ENCODE results near the gene RAP1GAP. TPM values are rescaled to one million over a fixed set of nuclear protein-coding genes. Genes with fewer than 3 reads are reported as not detected.
A peak's percentile ranks its signal among the peaks of the same experiment; 100 is the strongest.

The RAP1GAP gene
- total RNA-seq, 1 donor from 2014 or later, result 1.1 TPM

DNA sequence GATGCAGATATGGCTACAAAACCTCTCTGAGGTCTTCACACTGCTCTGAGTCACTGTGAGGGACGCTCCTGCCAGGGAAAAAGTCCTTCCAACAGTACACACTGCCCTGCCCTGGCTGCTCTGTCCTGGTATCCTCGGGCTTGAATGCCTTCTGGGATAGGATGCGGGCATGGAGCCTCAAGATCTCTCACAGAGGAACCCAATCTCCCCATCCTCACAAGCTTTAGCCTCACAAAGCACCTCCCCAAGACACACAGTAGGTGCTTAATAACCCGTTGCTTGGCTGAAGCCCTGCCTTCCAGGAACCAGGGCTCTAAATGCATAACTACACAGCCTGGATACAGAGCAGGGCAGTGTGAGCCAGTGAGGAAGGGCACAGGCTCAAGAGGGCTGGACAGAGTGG, 9.2 kb downstream of the RAP1GAP start:
- no peak for DNase-seq (ENCODE audit: low read depth)
- no peak overlapping the region for H3K4me3 ChIP-seq (ENCODE audit: low read depth, low read length)
- no peaks in the 10 kb centered on the region for H3K36me3 ChIP-seq (ENCODE audit: control insufficient read depth, insufficient read depth, low read length)
- peaks cover 7% of the 10 kb centered on the region for H3K27me3 ChIP-seq (ENCODE audit: control insufficient read depth, insufficient read depth, low read length)
- no peak for FAIRE-seq
- TF ChIP-seq, protein P1, sequence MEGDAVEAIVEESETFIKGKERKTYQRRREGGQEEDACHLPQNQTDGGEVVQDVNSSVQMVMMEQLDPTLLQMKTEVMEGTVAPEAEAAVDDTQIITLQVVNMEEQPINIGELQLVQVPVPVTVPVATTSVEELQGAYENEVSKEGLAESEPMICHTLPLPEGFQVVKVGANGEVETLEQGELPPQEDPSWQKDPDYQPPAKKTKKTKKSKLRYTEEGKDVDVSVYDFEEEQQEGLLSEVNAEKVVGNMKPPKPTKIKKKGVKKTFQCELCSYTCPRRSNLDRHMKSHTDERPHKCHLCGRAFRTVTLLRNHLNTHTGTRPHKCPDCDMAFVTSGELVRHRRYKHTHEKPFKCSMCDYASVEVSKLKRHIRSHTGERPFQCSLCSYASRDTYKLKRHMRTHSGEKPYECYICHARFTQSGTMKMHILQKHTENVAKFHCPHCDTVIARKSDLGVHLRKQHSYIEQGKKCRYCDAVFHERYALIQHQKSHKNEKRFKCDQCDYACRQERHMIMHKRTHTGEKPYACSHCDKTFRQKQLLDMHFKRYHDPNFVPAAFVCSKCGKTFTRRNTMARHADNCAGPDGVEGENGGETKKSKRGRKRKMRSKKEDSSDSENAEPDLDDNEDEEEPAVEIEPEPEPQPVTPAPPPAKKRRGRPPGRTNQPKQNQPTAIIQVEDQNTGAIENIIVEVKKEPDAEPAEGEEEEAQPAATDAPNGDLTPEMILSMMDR (IDR thresholded peaks at IDR 0.05; ENCODE audit: insufficient read depth, low read length, severe bottlenecking), result no peak

DNA sequence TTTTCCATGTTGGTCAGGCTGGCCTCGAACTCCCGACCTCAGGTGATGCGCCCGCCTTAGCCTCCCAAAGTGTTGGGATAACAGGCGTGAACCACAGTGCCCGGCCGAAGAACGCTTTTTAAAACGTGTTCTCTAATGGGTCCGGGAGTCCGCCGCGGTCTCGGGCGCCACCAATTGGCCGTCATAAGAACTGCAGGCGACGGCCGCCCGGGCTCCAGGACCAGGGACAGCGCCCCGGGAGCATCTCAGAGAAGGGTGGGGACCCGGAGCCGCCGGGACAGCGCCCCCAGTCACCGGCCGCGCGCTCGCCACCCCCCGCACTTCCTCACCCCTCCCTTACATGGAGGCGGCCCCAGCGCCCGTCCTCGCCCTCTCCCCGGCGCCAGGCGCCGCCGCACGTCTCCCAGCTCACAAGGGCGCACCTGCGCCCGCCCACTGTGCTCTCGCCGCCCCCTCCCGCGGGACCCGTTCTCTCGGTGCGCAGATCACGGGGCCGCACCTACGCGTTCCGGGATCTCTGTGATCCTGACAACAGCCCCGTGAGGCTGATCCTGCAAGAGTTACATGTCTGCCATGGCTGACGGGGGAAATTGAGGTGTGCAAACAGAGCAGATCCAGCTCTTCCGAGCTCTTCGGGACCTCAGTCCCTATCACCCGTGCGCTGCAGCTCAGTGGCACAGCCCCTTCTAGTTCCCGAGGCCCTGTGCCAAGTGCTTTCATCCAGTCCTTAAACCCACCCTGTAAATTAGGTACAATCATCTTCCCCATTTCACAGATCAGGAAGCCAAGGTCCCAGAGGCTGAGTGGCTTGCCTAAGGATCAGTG, 9.8 kb downstream of the RAP1GAP start:
- H3K4me3 ChIP-seq (ENCODE audit: low read depth, low read length), result no peak overlapping the region
- no peak for FAIRE-seq
- TF ChIP-seq, protein P1 (IDR thresholded peaks at IDR 0.05; ENCODE audit: insufficient read depth, low read length, severe bottlenecking), result peak; percentile 88
- no peaks in the 10 kb centered on the region for H3K36me3 ChIP-seq (ENCODE audit: control insufficient read depth, insufficient read depth, low read length)
- peak; percentile 21 for DNase-seq (ENCODE audit: low read depth)
- peaks cover 7% of the 10 kb centered on the region for H3K27me3 ChIP-seq (ENCODE audit: control insufficient read depth, insufficient read depth, low read length)

DNA sequence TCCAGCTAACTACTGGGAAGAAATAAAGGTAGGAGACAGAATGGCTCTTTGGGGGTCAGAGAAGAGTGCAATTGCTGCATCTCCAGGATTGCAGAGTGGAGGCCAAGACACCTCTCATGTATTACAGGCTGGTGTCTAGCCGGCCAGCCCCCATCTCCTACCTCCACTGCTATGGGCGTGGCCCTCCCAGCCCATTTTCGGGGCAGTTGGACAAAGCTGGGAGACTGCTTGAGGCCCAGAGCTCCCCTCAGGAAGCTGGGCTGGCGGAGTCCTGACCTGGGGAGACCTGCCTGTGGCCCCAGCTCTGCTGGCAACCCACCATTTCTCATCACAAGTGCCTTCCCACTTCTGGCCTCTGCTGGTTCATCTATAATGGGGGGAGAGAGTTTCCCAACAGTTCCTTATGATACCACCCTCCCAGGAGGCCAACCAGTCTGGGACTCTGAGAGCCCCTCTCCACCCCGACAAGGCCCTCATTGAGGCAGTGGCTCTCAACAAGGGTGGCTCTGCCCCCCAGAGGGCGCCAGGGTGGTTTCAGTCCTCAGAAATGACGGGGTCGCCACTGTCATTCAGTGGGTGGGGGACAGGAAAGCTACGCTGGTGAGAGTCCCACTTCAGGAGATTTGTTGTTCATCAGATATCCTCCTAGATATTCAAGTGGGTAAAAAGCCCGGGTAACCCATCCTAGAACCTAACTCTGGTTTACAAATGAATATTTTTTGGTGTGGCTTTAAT, 11.5 kb downstream of the RAP1GAP start:
- H3K4me3 ChIP-seq (ENCODE audit: low read depth, low read length), result no peak overlapping the region
- FAIRE-seq, result no peak

DNA sequence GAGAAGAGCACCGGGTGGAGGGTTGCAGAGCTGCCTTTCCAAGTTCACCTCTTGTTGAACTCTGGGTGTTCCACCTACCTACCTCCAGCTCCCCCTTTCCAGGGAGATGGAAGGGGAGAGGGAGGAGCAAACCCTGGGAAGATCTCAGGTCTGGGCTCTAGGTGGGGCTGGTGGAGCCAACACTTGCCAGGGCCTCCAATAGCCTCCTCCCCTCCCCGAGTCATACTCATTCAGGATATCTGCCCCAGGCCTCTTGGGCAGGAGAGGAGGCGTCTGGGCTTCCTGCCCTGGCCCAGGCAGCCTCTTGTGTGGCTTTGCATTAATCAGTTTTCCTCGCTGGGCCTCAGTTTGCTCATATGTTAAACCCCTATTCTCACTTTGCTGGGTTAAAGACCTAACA, 13.4 kb downstream of the RAP1GAP start:
- Histone ChIP-seq H3K27me3 (ENCODE audit: control insufficient read depth, insufficient read depth, low read length) (peaks cover 15% of the 10 kb centered on the region), H3K36me3 (ENCODE audit: control insufficient read depth, insufficient read depth, low read length) (no peaks in the 10 kb centered on the region), H3K4me3 (ENCODE audit: low read depth, low read length) (no peak overlapping the region)
- FAIRE-seq (no peak), DNase-seq (ENCODE audit: low read depth) (peak; percentile 71)
- TF ChIP-seq, protein P1 (IDR thresholded peaks at IDR 0.05; ENCODE audit: insufficient read depth, low read length, severe bottlenecking), result peak; percentile 39

More for the DNA sequence above, 11.5 kb downstream of the RAP1GAP start:
- peaks cover 7% of the 10 kb centered on the region for H3K27me3 ChIP-seq (ENCODE audit: control insufficient read depth, insufficient read depth, low read length)
- TF ChIP-seq, protein P1 (IDR thresholded peaks at IDR 0.05; ENCODE audit: insufficient read depth, low read length, severe bottlenecking), result no peak
- H3K36me3 ChIP-seq (ENCODE audit: control insufficient read depth, insufficient read depth, low read length), result no peaks in the 10 kb centered on the region
- DNase-seq (ENCODE audit: low read depth), result no peak

DNA sequence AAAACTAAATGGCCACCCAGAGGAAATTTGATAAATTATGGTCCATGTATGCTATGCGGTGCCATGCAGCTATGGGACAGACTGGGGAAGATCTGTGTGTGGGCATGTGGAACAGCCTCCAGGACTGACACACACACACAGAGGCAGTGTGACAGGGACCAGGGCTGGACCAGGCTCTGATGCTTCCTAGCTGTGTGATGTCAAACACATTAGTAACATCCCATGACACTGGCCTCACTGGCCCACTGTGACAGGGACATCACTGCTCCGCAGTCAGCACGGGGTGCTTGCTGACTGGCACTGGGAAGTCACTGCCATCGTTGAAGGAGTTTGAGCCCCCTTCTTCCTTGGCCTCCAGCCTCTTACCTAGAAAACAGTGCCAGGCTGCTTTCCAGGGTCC, 13.9 kb downstream of the RAP1GAP start:
- Histone ChIP-seq H3K27me3 (ENCODE audit: control insufficient read depth, insufficient read depth, low read length) (peaks cover 15% of the 10 kb centered on the region), H3K36me3 (ENCODE audit: control insufficient read depth, insufficient read depth, low read length) (no peaks in the 10 kb centered on the region), H3K4me3 (ENCODE audit: low read depth, low read length) (no peak overlapping the region)
- FAIRE-seq, result no peak
- TF ChIP-seq, protein P1 (IDR thresholded peaks at IDR 0.05; ENCODE audit: insufficient read depth, low read length, severe bottlenecking), result no peak
- DNase-seq (ENCODE audit: low read depth), result no peak
